AG09309 (cell line): ENCODE data around the gene GRAMD4.

Experiments used
- DNase-seq: peaks from one replicate; pipeline ENCODE4 v3.0.0-alpha.2; 2010; ENCODE audit warnings: low read depth
- H3K4me3 ChIP-seq: 2 replicates; pipeline ENCODE4 v1.5.1; 2011; ENCODE audit warnings: mild to moderate bottlenecking, low read depth, low read length, moderate library complexity; ENCODE audit not compliant: control insufficient read depth
- TF ChIP-seq, protein P1 (sequence below): IDR thresholded peaks from 2 replicates; pipeline ENCODE4 v1.5.1; 2011; ENCODE audit warnings: mild to moderate bottlenecking, low read depth, low read length, inconsistent platforms; ENCODE audit not compliant: insufficient read depth, control insufficient read depth; ENCODE audit errors: missing control alignments

GRAMD4 gene

DNA sequence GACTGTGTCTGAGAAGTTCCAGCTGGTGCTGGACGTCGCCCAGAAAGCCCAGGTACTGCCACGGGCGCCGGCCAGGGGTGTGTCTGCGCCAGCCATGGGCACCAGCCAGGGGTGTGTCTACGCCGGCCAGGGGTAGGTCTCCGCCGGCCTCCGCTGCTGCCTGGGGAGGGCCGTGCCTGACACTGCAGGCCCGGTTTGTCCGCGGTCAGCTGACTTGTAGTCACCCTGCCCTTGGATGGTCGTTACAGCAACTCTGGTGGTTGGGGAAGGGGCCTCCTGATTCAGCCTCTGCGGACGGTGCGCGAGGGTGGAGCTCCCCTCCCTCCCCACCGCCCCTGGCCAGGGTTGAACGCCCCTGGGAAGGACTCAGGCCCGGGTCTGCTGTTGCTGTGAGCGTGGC is 47.9 kb downstream of the GRAMD4 start:
- TF ChIP-seq, protein P1, sequence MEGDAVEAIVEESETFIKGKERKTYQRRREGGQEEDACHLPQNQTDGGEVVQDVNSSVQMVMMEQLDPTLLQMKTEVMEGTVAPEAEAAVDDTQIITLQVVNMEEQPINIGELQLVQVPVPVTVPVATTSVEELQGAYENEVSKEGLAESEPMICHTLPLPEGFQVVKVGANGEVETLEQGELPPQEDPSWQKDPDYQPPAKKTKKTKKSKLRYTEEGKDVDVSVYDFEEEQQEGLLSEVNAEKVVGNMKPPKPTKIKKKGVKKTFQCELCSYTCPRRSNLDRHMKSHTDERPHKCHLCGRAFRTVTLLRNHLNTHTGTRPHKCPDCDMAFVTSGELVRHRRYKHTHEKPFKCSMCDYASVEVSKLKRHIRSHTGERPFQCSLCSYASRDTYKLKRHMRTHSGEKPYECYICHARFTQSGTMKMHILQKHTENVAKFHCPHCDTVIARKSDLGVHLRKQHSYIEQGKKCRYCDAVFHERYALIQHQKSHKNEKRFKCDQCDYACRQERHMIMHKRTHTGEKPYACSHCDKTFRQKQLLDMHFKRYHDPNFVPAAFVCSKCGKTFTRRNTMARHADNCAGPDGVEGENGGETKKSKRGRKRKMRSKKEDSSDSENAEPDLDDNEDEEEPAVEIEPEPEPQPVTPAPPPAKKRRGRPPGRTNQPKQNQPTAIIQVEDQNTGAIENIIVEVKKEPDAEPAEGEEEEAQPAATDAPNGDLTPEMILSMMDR: no peak

DNA sequence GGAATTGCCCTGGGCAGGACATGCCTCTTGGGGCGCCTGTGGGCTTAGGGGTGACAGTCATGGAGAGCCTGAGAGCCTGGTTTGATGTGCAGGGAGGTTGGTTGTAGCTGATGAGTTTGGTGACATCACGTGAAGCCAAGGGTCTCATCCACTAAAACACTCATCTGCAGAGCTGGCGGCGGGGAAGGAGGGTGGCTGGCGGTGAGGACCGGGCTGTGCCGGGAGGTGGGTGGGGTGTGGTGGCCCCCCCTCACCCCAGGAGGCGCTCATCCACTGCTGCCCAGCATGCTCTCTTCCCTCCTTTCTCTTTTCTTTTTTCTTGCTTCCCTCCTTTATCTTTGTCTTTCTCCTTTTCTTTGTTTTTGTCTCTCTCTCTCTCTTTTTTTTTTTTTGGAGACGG is 49.0 kb downstream of the GRAMD4 start:
- TF ChIP-seq, protein P1: no peak
- no peak overlapping the region for H3K4me3 ChIP-seq
- DNase-seq: no peak

More for the DNA sequence above, 47.9 kb downstream of the GRAMD4 start:
- H3K4me3 ChIP-seq: no peak overlapping the region
- no peak for DNase-seq

DNA sequence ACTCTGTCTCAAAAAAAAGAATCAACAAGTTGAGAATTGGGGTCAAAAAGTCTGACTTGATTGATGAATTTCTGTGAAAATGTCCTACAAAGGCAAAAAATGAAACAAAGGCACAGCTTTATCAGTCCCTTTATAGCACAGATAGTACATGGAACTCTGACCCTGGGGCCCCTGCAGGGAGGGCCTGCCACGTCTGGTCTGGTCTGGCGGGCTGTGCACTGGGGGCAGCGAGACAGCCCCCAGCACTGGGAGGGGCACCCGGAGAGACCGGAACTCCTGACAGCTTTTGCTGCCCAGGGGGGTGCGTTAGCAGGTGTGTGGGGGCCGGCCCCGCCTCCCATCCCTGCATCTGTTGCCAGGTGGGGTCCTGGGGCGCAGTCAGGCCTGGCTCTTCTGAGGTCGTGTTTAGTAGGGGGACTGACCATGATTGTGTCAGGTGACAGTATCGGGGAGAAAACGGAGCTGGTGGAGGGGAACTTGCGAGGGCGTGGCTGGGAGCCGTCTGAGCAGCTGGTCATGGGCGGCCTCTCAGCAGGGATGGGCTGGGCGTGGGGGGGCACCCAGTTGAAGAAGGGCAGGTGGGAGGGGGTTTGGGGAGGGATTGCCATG is 51.7 kb downstream of the GRAMD4 start:
- no peak overlapping the region for H3K4me3 ChIP-seq
- TF ChIP-seq, protein P1: no peak
- no peak for DNase-seq

DNA sequence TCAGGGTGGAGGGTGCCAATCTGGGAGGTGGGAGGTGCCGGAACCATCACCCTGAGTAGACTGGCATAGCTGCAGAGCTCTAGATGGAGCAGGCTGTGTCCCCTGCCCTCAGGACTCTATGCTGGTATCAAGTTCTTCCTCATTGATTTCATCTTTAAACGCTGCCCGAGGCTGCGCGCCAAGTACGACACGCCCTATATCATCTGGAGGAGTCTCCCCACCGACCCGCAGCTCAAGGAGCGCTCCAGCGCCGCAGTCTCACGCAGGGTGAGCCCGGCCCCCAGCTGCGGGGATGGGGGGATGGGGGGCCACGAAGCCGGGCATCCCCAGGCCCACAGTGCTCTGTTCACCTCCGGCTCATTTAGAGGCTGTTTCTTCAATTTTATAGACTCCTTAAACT is 52.5 kb downstream of the GRAMD4 start:
- TF ChIP-seq, protein P1: no peak
- H3K4me3 ChIP-seq: no peak overlapping the region
- no peak for DNase-seq

DNA sequence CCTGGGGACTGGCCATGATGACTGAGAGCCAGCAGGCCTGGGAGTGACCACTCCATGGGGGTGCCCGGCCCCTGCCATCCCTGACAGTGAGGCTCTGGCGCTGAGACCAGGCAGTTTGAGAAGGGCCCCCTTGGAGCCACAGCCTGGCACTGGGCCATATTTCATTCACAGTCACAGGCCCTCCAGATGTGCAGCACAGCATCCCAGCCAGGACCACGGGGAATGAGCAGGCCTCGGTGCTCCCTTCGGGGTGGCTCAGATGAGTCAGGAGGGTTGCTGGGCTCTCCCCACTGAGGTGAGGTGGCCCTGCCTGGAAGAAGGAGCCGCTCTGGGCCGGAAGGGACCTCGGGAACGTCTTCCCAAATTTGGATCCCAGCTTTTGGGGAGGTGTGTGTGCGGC is 53.0 kb downstream of the GRAMD4 start:
- DNase-seq: no peak
- TF ChIP-seq, protein P1: no peak
- H3K4me3 ChIP-seq: no peak overlapping the region

DNA sequence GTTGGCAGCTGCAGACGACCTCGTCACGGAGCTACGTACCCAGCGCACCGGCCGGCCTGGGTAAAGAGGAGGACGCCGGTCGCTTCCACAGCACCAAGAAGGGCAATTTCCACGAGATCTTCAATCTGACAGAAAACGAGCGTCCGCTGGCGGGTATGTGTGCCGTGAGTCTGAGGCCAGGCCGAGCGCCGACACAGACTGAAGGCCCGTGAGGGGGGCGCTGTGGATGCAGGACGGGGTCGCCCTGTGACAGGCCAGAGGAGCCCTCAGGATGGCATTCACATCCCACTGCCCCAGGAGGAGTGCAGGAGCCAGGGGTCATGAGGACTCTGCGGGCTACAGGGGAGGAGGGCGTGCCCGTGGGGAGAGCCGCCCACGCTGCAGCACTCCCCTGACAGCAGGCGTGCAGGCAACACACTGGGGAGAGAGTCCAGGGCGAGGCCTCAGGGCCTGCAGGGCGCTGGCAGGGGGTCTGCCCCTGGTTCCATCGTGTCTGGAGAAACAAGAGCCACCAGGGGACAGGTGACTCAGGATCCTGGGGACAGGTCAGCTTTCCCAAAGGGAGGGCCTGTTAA is 53.6 kb downstream of the GRAMD4 start:
- no peak for DNase-seq
- no peak overlapping the region for H3K4me3 ChIP-seq

More for the DNA sequence above, 53.6 kb downstream of the GRAMD4 start:
- TF ChIP-seq, protein P1: no peak
